ENCODE results near the gene PPP3CA.

PPP3CA gene

DNA sequence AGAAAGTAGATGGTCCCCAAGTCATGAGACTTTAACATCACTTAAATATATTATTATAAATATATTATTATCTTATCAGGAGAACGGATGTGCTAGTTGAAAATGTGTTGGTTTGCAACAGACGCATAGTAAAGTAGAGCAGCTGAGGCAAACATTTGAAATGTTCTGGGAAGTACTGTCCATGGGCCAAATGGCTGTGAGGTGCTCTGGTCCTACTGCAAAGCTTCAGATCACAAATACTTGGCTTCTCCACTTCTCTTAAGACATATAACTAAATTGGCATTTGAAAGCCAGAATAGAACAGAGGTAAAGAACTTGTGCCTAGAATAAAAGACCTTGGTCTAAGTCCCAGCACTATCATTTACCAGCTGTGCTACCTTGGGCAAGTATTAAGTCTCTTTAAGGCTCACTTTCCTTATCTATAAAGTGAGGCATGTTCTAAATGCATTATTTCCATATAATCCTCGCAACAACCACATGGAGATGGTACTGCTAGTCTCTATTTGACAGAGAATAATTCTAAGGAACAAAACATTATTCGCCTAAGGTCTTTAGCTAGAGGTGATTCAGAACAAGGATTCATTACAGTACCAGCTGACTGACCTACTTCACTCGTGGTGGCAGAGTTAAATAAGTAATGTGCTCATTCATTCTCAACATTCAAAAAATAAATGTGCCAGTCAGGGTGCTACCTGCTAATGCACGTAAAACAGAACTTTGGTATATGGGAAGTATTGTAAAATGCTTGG, 297.1 kb downstream of the PPP3CA start:
- no peak for DNase-seq (ENCODE audit: low read depth)

DNA sequence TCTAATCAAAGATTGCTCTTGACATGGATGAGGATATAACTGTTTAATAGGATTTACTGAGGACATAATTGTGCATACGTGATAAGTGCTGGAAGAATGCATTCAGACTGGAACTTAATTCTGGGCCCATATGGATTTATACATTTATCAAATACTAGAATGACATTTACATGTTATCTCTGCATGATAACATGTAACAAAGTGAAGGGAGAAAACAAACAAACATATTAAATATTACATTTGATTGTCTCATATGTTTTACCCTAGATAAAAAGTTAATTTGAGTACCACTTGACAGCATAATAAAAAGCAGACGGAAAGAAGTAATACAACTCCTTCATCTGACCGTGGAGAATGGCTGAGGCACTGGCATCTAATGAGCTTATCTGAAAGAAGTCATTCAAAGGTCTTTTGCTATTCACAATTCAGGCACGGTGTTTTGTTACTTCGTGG, 297.8 kb downstream of the PPP3CA start:
- DNase-seq (ENCODE audit: low read depth) = no peak

DNA sequence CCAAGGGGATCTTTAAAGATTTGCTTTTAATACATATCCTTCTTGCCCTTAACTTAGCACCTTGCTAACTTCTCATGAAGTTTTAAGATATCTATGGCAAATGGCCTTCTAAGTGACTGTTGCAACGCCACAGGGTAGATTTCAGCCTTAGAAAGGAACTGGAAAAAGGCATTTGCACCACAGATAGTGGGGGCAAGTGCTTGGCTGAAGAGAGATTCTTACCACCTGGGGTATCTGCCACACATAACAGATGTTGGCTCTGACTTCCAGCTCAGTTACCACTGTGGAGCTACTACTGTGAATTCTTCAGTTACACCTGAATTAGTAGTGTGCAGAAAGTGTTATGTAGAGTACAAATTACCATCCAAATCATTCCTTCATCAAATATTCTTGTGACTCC, 302.6 kb downstream of the PPP3CA start:
- DNase-seq (ENCODE audit: low read depth) = no peak

DNA sequence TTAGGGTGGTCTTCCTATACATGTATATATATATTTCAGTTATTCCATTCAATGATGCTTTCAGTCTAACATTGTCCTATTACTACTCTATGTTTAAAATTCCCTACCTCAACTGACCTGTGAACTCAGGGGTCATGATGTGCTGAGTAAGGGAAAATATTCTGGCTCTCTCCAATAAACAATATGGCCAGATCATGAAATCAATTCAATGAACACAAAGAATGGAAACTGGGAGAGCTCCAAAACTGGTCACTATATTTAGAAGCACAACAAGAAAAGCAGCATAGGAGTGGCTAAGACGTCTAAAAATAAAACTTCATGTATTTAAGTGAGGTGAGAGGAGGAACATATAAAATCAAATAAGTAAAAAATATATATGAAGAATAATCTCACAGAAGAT, 304.5 kb downstream of the PPP3CA start:
- no peak for DNase-seq (ENCODE audit: low read depth)

DNA sequence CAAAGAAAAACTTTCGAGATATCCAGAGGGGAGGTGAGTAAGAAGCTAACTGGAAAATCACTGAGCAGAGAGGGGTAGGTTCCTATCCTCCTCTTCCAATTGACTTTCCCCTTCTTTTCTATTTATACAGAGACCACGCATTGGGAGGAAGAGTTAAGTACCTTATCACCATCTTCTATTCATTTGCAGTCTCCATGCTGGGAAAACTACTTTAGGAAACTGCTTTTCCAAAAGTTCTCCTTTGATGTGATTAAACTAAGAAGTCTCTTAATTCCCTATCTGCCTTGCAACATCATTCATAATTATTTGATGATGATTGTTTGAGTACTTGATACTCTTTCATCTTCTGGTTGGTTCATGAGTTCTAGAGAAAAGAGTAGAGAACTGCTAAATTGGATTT, 306.6 kb downstream of the PPP3CA start:
- no peak for DNase-seq (ENCODE audit: low read depth)

- DNase-seq (ENCODE audit: low read depth) = no peak
Measured at GRCh38 chr4:101039367-101039766, 308.0 kb downstream of the PPP3CA start.

GRCh38 chr4:101037938-101038413, 309.4 kb downstream of the PPP3CA start:
- DNase-seq (ENCODE audit: low read depth) = no peak

- no peak for DNase-seq (ENCODE audit: low read depth)
Measured at GRCh38 chr4:101037249-101037648, 310.1 kb downstream of the PPP3CA start.

DNA sequence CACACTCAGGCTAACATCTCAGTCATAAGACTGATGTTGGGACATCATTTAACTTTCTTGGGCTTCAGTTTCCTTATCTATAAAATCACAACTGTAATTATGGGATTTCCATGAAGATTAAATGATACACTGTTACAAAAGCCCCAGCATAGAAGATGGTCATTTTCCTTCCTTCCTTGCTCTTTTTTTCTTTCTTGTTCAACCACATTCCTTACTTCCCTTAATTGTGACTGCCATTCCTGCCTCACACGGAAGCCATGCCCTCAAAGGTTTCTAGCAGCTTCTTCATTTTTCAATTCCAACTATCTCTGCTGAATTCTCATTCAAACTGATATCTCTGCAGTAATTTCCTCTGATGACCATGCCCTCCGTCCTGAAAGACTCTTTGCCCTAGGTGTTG, 311.8 kb downstream of the PPP3CA start:
- no peak for DNase-seq (ENCODE audit: low read depth)

- DNase-seq (ENCODE audit: low read depth) = no peak
Measured at GRCh38 chr4:101033986-101034385, 313.3 kb downstream of the PPP3CA start.

DNA sequence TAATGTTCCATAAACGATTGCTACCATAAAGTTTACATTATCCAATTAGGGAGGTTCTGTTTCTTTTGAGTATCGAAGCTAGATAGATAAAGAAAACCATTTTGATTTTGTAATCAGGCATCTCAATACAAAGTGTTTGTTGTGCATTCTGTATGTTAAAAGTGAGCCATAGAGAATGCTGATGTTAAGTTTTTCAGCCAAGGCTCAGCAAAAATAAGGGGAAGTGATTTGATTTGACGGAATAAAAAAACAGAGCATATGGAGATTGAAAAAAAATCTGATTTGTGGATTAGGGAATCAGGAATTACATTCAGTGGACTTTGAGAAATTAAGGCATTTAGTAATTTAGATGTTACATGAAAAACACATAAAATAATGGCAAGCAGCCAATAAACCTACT, 314.8 kb downstream of the PPP3CA start:
- no peak for DNase-seq (ENCODE audit: low read depth)

DNA sequence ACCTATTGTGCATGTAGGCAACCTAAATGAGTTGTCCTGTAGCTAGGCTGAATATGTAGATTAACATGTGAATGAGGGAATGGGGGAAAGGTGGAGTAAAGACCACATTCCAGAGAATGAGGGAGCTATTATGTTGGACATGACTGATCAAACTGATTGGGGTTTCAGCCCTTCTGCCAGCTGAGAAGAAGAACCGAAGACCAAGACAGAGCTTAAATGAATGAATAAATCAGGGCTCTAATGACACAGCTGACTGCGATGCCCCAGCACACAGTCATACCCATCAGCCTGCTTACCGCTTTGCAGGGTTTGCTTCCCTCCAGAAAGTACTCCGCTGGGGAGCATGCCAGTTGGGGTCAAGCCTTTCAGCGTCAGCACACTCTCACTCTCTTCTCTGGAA, 315.4 kb downstream of the PPP3CA start:
- no peak for DNase-seq (ENCODE audit: low read depth)

GRCh38 chr4:101028886-101029285, 318.4 kb downstream of the PPP3CA start:
- DNase-seq (ENCODE audit: low read depth) = no peak

DNA sequence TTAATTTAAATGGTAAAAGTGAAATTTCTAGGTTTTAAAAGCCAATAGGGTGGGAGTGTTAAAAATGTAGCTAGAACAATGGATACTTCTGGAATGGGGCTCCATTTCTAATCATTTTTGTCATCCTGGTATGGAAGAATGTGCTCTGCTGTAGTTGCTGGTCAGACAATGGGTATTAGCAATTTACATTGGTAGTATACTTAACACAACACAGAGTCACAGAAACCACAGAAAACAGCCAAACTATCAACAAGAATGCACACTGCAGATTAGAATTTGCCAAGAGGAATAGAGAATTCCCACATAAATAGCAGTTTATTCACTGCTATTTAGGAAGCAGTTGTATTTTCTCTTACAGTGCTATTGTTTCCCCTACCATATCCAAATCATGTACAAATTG, 319.6 kb downstream of the PPP3CA start:
- DNase-seq (ENCODE audit: low read depth) = no peak

DNA sequence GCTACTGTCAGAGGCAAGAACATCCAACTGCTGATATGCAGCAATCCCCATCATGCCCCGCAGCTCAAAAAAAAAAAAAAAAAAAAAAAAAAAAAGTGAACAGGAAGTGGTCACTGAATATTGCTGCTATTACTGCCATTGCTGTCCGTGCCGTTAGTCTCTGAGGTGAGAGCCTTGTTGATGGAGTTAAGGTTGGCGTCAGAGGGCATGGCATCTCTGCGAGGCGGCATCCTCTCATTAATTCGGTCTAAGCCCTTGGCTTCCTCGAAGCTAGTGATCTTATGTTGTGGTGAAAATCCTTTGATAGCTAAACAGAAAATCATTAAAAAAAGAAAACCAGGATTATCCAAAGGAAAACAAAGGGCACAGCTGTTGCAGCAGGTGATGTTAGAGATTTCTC, 321.6 kb downstream of the PPP3CA start:
- no peak for DNase-seq (ENCODE audit: low read depth)

DNA sequence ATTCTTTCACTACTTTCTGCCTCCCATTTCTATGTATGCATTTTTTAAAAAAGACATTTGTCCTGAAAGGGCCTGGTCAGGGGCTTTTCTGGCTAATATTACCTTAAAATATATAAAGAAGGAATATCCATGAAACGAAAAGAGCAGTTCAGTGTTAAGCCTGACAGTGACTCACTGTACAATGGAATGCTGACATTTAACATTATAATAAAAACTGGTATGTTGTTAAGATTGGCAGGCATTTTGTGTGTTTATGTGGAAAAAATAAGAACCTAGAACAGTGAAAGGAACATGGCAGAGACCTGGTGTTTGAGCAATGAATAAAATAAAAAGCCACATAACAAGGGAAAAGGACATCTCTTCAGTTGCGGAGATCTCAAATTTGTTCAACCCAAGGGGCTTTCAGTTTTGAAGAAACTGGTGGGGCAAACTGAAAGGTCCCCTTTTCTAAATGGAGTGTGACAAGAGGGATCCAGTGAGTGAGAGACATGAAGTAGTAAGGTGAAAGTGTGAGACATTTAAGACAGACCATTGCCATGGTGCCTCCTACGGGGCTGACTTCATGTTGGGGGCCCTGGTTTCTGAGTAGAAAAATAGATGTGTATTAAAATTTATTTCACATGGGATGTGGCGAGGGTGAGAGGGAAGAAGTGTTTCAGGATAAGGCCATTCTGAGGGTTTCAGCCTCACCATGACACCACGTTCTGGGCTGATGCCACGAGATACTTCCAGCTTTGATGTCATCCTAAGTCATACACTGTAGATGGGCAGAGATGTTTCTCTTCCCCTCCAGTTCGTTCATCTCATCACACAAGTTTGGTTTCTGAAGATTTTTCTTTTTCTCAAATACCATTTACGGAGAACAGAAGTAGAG, 324.9 kb downstream of the PPP3CA start:
- peak; percentile 2 for DNase-seq (ENCODE audit: low read depth)

DNA sequence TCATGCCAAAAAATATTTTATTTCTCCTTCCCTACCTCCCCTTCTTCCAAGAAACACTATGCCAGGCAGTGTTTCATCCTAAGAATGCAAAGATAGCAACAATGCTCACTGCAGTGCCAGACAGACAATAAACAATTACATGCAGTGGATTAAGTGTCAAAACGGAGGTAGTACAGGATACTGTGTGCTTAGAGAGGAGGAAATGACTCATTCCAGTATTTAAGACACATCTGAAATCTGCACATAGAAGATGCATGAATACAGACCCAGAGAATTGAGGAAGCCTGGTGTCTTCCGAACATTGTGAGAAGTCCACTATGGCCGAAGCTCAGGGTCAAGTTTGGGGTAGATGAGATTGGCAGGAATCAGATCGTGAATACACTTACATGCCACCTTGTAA, 326.4 kb downstream of the PPP3CA start:
- peak; percentile 24 for DNase-seq (ENCODE audit: low read depth)

GRCh38 chr4:101019941-101020401, 327.4 kb downstream of the PPP3CA start:
- DNase-seq (ENCODE audit: low read depth) = no peak

DNA sequence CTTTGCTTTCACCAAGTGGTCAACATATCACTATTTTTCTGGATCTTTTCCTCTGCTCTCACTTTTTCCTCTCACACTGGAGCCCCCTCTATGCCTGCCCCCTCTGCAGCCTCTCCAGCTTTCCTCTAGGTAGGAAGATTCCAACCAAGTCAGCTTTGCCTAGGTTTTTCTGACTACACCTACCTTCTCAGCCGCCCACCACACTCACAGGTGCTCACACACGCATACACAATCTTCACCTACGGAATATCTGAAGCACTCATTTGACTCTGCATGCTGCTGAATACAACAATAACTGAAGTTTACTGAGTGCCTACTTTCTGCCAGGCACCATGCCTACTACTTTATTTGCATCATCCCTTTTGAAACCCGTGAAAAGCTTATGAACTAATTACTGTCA, 328.0 kb downstream of the PPP3CA start:
- DNase-seq (ENCODE audit: low read depth) = no peak

DNA sequence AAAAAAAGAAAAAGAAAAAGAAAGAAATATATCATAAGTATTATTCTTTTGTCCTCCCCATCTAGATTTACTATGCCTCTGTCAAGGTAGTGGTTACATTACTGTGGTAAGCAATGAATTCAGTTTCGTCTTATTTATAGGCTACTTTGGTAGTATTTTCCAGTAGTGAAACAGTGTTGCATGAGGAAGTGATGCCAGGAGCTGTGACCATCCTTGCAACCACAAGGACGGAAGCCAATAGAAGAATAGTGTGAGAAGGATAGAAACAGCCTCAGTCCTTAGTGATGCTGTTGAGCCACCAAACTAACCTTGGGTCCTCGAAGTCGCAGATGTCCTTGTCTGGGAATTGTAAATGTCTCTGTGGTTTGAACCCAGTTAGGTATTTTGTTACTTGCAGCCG, 328.5 kb downstream of the PPP3CA start:
- no peak for DNase-seq (ENCODE audit: low read depth)

DNA sequence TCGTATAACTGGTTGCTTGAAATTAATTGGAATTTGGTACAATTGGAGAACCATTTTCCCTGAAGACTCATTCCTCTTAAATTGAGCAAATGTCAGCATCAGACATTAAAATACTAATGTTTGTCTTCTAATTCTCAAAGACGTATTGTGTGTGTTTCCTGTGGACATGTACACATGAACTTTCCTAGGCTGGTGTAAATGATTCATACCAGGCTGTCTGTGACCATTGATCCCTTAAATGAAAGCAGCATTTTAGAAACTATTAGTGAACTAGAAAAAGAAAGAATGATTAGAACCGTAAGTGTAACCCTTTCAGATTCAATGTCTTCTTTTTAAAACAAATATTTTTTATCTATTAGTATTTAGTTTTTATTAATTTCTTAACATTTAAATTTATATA, 332.9 kb downstream of the PPP3CA start:
- DNase-seq (ENCODE audit: low read depth) = no peak

DNA sequence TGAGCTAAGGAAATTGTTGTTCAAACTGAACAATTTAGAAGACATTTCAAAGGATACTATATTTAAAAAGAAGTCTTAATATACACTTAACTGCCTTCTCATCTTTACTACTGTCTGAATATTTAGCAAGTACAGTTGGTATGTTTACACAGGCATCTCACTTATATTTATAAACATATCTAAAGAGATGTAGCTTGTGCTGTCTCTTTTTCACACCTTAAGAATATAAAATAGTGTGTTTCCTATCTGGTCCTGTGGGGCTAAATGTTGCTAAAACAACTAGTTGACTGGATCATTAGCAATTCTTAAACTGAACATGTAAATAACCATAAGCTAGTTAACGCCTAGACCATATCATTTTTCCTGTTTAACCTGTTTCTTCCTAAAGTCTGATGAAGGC, 336.3 kb downstream of the PPP3CA start:
- no peak for DNase-seq (ENCODE audit: low read depth)

DNA sequence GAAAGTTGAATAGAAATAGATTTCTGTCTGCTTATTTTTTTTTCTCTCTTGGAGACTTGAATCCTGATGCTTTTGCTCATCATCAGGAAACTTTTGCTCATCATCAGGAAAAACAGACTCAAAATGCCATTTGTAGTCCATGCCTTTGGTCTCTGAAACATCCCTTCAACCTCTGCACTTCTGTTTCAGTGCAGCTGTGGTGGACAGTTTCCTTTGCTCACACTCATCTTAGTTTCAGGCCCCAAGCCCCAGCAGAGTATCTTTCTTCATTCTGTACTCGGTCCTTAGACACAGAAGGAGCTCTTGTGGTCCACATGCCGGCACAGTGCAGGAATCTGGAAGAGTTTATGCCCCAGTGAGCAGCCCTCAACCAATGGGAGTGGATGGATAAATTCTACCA, 337.9 kb downstream of the PPP3CA start:
- DNase-seq (ENCODE audit: low read depth) = no peak

Data from fibroblast of the conjunctiva (primary cell).